Measurements from ENCODE around the gene PCK1.

DNA sequence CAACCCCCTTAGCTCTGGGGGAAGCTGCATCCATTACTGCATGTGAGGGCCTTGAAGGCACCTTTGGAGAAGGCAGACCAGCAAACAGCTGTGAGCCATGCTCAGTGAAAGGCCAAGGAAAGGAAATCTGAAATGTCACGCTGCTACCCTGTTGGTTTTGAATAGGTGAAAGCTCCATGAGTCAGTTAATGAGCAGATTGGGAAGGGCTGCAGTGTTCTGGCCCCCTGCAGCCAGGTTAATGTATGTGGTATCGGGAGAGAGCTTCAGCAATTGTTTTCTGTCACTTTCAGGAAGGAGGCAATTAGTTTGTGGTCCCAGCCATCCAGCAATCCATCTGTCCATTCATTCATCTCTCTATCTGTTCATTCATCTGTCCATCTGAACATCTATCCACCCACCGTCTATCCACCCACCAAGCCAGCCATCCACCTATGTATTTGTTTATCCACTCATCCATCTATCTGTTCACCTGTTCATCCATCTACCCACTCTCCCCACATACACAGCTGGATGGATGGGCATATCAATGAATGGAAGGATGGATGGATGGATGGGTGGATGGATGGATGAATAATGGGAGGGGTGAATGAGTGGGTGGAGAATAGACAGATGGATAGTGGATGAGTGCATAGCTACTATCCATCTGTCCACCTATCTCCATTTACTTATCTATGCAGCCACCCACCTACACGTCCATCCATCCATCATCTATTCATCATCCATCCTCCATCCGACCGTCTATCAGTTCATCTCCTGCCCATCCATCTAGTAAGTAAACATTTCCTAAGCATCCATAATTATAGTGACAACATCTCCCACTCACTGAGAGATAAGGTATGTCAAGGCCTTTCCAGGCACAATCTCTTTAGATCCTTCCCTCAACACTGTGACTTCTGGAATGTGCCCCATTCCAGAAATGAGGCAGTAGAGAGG is 16.0 kb downstream of the PCK1 start:
- TF ChIP-seq CHD1 (IDR thresholded peaks at IDR 0.05; ENCODE audit: low read depth, low read length) (no peak), EZH2 (IDR thresholded peaks at IDR 0.05; ENCODE audit: low read depth, low read length, severe bottlenecking) (no peak), CTCF (IDR thresholded peaks at IDR 0.05; ENCODE audit: control extremely low read depth in 1 of 3, insufficient read depth in 1 of 3, low read depth in 1 of 3, low read length in 3 of 3) (no peak), SP1 (IDR thresholded peaks at IDR 0.05; ENCODE audit: low read depth, low read length) (no peak), BRCA1 (IDR thresholded peaks at IDR 0.05; ENCODE audit: low read depth, low read length) (no peak)

All from H1 (cell line).